Natural killer cell treated with Interleukin-12 subunit alpha and Interleukin-12 subunit beta and Interleukin-15 and Interleukin-18, amount 100 ng/mL, for 72 hours (primary cell): ENCODE results near the gene KCNMB4. TPM values are rescaled to one million over a fixed set of nuclear protein-coding genes. Genes with fewer than 3 reads are reported as not detected.

Source experiments
- ATAC-seq, 2 donors: fragments of 150-1000 bp; cut with Tn5 transposase in 1 of 2; sonication (Bioruptor Pico), chemical (Tn5 transposase) in 1 of 2; 2 replicates each; pipeline ENCODE4 v1.10.0; 2021
- DNase-seq: peaks from one replicate; pipeline ENCODE4 v3.0.0; 2022; ENCODE audit warnings: low spot score
- H3K27ac Mint-ChIP-seq, 2 donors: 1 replicate in 1 of 2; 2 replicates in 1 of 2; pipeline ENCODE4 v1.8.0; 2022; ENCODE audit warnings: mixed read lengths in 2 of 2, mild to moderate bottlenecking in 1 of 2, moderate library complexity in 1 of 2
- H3K27me3 Mint-ChIP-seq, 2 donors: 1 replicate in 1 of 2; 2 replicates in 1 of 2; pipeline ENCODE4 v1.8.0; 2022; ENCODE audit warnings: mixed read lengths in 2 of 2
- H3K36me3 Mint-ChIP-seq: one replicate; pipeline ENCODE4 v1.8.0; 2022; ENCODE audit warnings: mixed read lengths
- H3K4me1 Mint-ChIP-seq, 2 donors: 1 replicate in 1 of 2; 2 replicates in 1 of 2; pipeline ENCODE4 v1.8.0; 2022; ENCODE audit warnings: low read depth in 2 of 2, mixed read lengths in 2 of 2, mild to moderate bottlenecking in 1 of 2
- H3K4me3 Mint-ChIP-seq: one replicate; pipeline ENCODE4 v1.8.0; 2022; ENCODE audit warnings: mixed read lengths
- H3K9me3 Mint-ChIP-seq: 2 replicates; pipeline ENCODE4 v1.8.0; 2022; ENCODE audit warnings: mixed read lengths
- total RNA-seq, 2 donors: library from RNA; stranded (reverse); gene quantifications; one replicate each; pipeline ENCODE4 v1.2.3, GENCODE V29; 2022

The KCNMB4 gene
- total RNA-seq, 2 donors from 2014 or later = 0.26 TPM; not detected in 1

DNA sequence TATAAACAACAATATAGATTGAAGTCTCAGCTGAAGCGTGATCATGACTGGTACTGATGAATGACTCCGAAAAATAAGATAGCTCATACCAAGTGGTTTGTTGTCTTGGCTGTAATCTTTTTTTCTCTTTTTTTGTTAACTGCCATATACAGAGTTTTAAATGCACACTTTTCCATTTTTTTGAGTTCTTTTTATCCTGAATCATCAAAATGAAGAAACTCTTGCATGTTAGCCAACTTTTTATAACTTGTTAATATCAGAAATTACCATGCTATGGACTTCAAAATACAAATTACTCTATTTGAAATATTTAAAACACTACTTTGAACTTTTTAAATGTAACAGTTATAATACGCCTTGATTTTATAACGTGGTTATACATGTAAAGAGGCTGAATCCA, 10.1 kb upstream of the KCNMB4 start:
- H3K9me3 Mint-ChIP-seq = no peaks in the 10 kb centered on the region
- H3K36me3 Mint-ChIP-seq = no peaks in the 10 kb centered on the region
- ATAC-seq (no peak), DNase-seq (no peak)
- no peak overlapping the region for H3K27ac Mint-ChIP-seq
- no peak overlapping the region for H3K4me3 Mint-ChIP-seq
- H3K4me1 Mint-ChIP-seq = no peaks in the 10 kb centered on the region
- no peaks in the 10 kb centered on the region for H3K27me3 Mint-ChIP-seq

DNA sequence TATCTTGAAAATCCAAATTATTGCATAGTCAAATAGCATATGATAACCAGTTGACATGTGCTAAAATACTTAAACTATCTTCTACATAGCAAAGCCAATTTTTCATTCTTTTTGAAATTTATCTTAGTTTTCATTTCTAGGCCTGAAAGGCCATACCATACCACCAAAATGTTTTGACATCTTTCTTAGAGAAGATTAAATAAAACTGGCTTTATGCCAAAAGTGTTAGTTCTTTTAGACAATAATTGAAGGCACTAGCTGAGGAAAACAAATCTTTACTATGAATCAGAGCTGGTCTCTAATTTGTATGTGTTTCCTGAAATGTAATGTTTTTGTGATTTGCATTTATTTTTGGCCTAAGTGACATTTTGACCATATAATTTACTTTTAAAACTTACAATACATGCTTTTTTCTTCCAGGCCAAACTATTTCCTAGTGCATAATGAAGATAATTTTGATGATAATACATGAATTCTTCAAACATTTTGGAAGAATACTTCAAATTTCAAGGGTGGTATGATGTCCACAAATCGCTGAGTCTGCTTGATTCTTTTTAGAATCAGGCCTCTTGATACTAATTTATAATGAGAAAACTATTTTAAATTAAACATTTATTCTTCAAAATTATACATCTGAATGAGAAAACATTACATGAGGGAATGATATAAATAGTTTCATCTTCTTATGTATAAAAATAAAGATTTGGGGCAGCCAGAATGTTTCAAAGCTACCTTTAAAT, 6.5 kb upstream of the KCNMB4 start:
- H3K4me1 Mint-ChIP-seq = no peaks in the 10 kb centered on the region
- no peak overlapping the region for H3K27ac Mint-ChIP-seq
- no peak for ATAC-seq
- no peaks in the 10 kb centered on the region for H3K9me3 Mint-ChIP-seq
- no peaks in the 10 kb centered on the region for H3K36me3 Mint-ChIP-seq
- no peak for DNase-seq
- H3K27me3 Mint-ChIP-seq = peaks cover under 1 to 7% of the 10 kb centered on the region in 2 donors
- H3K4me3 Mint-ChIP-seq = no peak overlapping the region

DNA sequence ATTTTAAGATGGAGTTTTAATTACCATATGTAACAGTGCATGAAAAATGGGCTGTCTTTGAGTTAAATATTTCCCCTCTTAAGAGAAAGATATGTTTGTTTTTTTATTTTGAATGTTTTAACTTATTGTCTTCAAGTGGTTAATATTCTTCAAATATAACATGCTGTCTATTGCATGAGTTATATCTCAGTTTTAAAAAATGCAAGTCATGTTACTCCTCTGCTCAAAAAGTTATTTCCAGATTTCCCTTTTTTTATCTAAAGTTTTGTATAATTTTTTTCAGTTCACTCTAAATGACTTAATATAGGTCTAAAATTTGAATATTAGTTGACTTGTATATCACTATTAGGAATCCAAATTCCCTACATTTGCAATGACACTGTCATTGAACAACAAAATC, 5.9 kb upstream of the KCNMB4 start:
- DNase-seq (no peak), ATAC-seq (no peak)
- H3K27ac Mint-ChIP-seq = no peak overlapping the region
- H3K4me3 Mint-ChIP-seq = no peak overlapping the region
- H3K27me3 Mint-ChIP-seq = peaks cover 5 to 13% of the 10 kb centered on the region in 2 donors
- H3K36me3 Mint-ChIP-seq = no peaks in the 10 kb centered on the region
- peaks cover 3% of the 10 kb centered on the region in 2 donors for H3K4me1 Mint-ChIP-seq
- no peaks in the 10 kb centered on the region for H3K9me3 Mint-ChIP-seq

DNA sequence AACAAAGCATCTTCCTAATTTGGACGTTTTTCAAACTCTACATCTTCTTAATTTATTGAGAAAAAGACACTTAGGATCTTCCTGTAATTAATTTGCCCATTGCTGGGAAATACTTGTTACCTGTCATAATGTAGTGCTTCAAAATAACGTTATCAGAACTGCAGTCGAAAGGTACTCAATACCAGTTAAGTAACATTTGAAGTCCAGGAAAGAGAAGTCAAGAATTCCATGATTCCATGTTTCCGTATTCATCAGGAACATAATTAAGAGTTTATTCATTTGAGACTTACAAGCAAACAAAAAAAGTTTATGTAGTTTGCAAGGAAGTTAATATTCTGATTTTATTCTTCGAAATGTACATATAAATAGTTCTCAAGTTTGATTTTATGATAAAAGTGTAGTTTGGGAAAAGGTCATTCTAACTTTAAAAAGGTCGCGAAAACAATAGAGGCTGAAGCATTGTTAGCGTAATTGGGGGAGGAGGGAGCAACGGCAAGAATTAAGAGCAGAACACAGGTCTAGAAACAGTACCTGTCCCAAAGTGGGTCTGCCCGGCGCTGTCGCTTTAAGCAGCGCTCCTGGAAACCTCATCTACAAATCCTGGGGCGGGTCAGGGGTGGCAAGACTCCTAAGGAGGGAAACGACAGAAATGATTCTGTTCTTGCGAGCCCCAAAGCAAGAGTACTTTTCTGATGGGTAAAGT, 1.2 kb upstream of the KCNMB4 start:
- ATAC-seq (no peak), DNase-seq (no peak)
- Mint-ChIP-seq H3K36me3 (no peaks in the 10 kb centered on the region), H3K27ac (no peak overlapping the region), H3K4me3 (peak overlapping the region; percentile 48), H3K27me3 (peaks cover 8 to 28% of the 10 kb centered on the region in 2 donors), H3K4me1 (peaks cover 3 to 14% of the 10 kb centered on the region in 2 donors), H3K9me3 (no peaks in the 10 kb centered on the region)

DNA sequence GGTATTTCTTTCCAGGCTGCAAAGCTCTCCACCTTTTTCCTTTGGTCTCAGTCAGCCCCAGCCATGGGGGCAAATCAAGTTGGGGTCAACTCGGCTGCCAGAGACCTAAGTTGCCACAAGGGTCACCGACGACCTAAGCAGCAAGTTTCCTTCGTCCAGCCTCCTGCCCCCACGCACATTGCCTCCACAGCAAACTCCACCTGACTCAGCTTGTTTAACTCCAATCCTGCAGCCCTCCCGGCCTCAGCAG, 767 bp upstream of the KCNMB4 start:
- DNase-seq = no peak
- Mint-ChIP-seq H3K36me3 (no peaks in the 10 kb centered on the region), H3K4me3 (peak overlapping the region; percentile 48), H3K9me3 (no peaks in the 10 kb centered on the region), H3K27me3 (peaks cover 8 to 28% of the 10 kb centered on the region in 2 donors), H3K4me1 (peaks cover 3 to 14% of the 10 kb centered on the region in 2 donors), H3K27ac (no peak overlapping the region)
- ATAC-seq = no peak

DNA sequence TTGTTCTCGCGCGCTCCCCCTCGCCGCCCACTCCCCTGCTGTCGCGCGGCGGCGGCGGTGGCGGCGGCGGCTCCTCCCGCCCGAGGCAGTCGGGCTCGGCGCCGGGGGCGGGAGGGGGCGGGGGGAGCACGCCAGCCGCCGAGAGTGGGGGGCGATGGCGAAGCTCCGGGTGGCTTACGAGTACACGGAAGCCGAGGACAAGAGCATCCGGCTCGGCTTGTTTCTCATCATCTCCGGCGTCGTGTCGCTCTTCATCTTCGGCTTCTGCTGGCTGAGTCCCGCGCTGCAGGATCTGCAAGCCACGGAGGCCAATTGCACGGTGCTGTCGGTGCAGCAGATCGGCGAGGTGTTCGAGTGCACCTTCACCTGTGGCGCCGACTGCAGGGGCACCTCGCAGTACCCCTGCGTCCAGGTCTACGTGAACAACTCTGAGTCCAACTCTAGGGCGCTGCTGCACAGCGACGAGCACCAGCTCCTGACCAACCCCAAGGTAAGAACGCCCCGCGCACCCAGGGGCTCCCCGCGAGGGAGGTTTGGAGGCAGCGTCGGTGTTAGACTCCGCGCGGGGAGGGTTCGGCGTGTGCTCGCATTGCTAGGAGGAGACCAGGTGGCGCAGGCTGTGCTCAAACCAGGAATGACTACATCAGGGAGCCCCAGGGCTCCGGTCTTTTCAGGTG, 629 bp downstream of the KCNMB4 start:
- no peaks in the 10 kb centered on the region for H3K9me3 Mint-ChIP-seq
- DNase-seq (peak; percentile 65), ATAC-seq (peak; percentile 59 to 69)
- H3K4me3 Mint-ChIP-seq = peak overlapping the region; percentile 91
- H3K27ac Mint-ChIP-seq = no peak overlapping the region
- peaks cover 3 to 14% of the 10 kb centered on the region in 2 donors for H3K4me1 Mint-ChIP-seq
- no peaks in the 10 kb centered on the region for H3K36me3 Mint-ChIP-seq
- peaks cover 10 to 32% of the 10 kb centered on the region in 2 donors for H3K27me3 Mint-ChIP-seq

DNA sequence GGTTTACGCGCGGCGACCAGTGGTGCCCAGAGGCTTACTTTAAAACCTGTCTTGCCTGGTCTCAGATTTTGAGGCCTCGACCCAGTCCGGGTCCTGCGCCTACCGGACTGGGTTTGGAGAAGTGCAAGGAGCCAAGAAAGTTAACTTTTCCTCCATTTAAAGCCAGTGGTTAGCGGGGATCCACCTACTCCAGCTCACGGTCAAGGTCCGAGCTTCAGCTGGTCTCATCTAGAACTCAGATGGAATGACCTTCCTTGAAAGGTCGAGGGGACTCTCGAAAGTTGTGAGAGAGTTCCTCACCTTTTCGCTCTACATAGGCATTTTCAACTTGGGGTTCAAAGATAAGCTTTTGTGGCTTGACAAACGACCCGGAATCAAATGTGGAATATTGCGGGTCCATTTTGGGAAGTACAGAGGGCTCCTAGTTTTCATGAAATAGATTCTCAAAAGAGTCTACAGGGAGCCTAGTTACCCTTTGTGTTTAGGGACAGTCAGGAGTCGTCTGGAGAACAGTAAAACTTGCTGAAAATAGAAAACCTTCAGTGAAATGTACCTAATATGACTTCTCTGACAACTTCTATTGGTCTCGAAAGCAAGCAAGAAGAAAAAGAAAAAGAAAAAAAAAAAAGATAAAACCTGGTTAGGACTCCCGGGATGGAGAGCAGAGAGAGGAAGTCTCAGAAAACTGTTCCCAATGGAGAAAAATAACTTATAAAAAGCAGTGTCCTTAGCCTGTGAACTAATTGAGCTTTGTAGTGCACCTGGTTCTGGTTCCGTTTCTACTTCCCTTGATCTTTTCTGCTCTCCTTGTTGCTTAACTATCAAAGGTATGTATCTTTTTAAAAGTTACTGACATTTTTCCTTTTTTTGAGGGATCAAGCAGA, 1.4 kb downstream of the KCNMB4 start:
- no peaks in the 10 kb centered on the region for H3K36me3 Mint-ChIP-seq
- DNase-seq = no peak
- no peak for ATAC-seq
- H3K27me3 Mint-ChIP-seq = peaks cover 15 to 40% of the 10 kb centered on the region in 2 donors
- H3K27ac Mint-ChIP-seq = no peak overlapping the region
- H3K4me1 Mint-ChIP-seq = peaks cover 3 to 14% of the 10 kb centered on the region in 2 donors
- peak overlapping the region; percentile 91 for H3K4me3 Mint-ChIP-seq
- no peaks in the 10 kb centered on the region for H3K9me3 Mint-ChIP-seq

DNA sequence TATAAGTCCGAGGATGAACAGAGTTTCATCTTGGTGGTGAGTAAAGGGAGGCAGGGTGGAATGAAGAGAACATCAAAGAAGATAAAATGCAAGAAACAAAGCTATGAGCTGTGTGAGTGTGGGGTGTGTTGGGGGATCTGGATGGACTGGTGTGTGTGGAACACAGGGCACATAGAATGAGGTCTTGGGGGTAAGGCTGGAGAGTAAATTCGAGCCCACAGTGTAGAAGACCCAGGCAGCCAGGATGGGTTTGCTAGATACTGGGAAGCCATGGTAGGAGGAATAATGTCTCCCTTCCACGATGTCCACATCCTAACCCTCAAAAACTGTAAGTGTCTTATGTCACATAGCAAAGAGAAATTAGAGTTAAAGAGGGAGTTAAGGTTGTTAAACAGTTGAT, 6.8 kb downstream of the KCNMB4 start:
- DNase-seq (no peak), ATAC-seq (no peak)
- Mint-ChIP-seq H3K27ac (no peak overlapping the region), H3K27me3 (peaks cover 8 to 33% of the 10 kb centered on the region in 2 donors), H3K4me3 (no peak overlapping the region), H3K36me3 (no peaks in the 10 kb centered on the region), H3K4me1 (no peaks in the 10 kb centered on the region), H3K9me3 (no peaks in the 10 kb centered on the region)

DNA sequence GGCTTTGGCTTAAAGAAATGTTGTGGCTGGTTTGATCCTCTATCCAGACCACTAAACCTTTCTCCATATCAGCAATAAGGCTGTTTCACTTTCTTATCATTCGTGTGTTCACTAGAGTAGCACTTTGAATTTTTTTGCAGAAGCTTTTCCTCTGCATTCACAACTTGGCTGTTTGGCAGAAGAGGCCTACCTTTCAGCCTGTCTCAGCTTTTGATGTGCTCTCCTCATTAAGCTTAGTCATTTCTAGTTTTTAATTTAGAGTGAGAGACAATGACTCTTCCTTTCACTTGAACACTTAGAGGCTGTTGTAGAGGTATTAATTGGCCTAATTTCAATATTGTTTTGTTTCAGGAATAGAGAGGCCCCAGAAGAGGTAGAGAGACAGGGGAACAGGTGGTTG, 13.8 kb downstream of the KCNMB4 start:
- Mint-ChIP-seq H3K27me3 (peaks cover 2 to 10% of the 10 kb centered on the region in 2 donors), H3K9me3 (no peaks in the 10 kb centered on the region), H3K36me3 (no peaks in the 10 kb centered on the region), H3K27ac (no peak overlapping the region), H3K4me1 (no peaks in the 10 kb centered on the region), H3K4me3 (no peak overlapping the region)
- DNase-seq = no peak
- ATAC-seq = no peak

DNA sequence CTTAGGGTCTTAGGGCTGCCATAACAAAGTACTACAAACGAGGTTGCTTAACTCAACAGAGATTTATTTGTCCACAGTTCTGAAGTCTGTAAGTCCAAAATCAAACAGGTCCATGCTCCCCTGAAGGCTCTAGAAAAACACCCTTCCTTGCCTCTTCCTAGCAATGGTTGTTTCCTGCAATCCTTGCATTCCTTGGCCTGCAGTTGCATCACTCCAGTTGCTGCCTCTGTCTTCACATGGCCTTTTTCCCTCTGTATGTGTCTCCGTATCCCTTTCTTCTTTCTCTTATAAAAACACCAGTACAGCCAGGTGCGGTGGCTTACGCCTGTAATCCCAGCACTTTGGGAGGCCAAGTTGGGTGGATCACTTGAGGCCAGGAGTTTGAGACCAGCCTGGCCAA, 17.4 kb downstream of the KCNMB4 start:
- no peak for ATAC-seq
- no peak overlapping the region for H3K27ac Mint-ChIP-seq
- H3K9me3 Mint-ChIP-seq = no peaks in the 10 kb centered on the region
- H3K4me1 Mint-ChIP-seq = no peaks in the 10 kb centered on the region
- H3K27me3 Mint-ChIP-seq = peaks cover 5 to 12% of the 10 kb centered on the region in 2 donors
- no peak for DNase-seq
- H3K4me3 Mint-ChIP-seq = no peak overlapping the region
- H3K36me3 Mint-ChIP-seq = no peaks in the 10 kb centered on the region

DNA sequence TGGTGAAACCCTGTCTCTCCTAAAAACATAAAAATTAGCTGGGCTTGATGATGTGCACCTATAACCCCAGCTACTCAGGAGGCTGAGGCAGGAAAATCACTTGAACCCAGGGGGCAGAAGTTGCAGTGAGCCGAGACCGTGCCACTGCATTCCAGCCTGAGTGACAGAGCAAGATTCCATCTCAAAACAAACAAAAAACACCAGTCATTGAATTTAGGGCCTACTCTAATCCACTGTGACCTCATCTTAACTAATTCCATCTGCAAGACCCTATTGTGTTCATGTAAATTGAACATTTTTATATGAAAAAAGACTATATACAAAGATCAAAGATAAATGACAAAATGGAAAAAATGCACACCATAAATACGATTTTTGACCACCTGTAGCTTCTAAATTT, 17.8 kb downstream of the KCNMB4 start:
- no peak for DNase-seq
- Mint-ChIP-seq H3K9me3 (no peaks in the 10 kb centered on the region), H3K36me3 (no peaks in the 10 kb centered on the region), H3K27me3 (peaks cover 5 to 12% of the 10 kb centered on the region in 2 donors), H3K27ac (no peak overlapping the region), H3K4me3 (no peak overlapping the region), H3K4me1 (no peaks in the 10 kb centered on the region)
- ATAC-seq = no peak

DNA sequence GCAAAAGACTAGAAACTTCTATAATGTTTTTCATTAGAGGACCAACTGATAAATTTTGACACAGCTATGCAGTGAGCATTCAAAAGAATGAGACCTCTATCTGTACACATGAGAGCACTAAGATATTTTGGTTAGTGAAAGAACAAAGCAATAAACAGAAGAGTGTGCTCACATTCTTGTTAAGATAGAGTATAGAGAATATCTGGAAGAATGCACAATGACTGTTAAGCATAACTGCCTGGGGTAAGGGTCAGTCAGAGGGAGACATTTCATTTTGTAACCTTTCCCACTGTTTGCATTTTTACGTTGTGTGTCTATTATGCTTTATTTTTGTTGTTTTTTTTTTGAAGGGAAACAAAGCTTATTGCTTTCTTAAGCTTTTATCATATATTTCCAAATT, 20.7 kb downstream of the KCNMB4 start:
- no peak overlapping the region for H3K27ac Mint-ChIP-seq
- no peaks in the 10 kb centered on the region for H3K9me3 Mint-ChIP-seq
- H3K4me1 Mint-ChIP-seq = no peaks in the 10 kb centered on the region
- H3K27me3 Mint-ChIP-seq = peaks cover 3 to 8% of the 10 kb centered on the region in 2 donors
- DNase-seq (no peak), ATAC-seq (no peak)
- no peak overlapping the region for H3K4me3 Mint-ChIP-seq
- no peaks in the 10 kb centered on the region for H3K36me3 Mint-ChIP-seq

DNA sequence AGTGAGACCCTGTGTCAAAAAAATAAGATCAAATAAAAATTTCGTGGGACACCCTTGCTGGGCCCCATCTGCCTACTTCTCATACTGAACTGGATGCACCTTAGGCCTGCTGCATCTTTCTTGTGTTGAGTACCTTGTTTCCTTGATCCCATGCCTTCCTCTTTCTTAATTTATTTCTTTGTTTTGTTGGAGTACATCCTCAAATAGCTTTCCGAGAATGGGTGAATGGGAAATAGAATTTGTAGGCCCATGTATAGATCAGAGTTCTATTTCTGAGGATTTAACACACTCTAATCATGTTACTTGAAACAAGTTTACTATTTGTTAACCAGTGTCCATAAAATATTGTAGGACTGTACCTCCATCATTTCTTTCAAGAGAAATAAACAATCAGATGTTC, 23.6 kb downstream of the KCNMB4 start:
- no peak for DNase-seq
- H3K27me3 Mint-ChIP-seq = peaks cover 6 to 8% of the 10 kb centered on the region in 2 donors
- H3K27ac Mint-ChIP-seq = no peak overlapping the region
- H3K4me3 Mint-ChIP-seq = no peak overlapping the region
- H3K36me3 Mint-ChIP-seq = no peaks in the 10 kb centered on the region
- no peaks in the 10 kb centered on the region for H3K4me1 Mint-ChIP-seq
- no peak for ATAC-seq
- H3K9me3 Mint-ChIP-seq = no peaks in the 10 kb centered on the region
